CD4-positive, alpha-beta T cell treated with Interleukin-17A for 1 hour (primary cell): ENCODE measurements around the gene KLHL35.

Experiments used
- DNase-seq: peaks from one replicate; pipeline ENCODE4 v3.0.0-alpha.2; 2020

The KLHL35 gene

DNA sequence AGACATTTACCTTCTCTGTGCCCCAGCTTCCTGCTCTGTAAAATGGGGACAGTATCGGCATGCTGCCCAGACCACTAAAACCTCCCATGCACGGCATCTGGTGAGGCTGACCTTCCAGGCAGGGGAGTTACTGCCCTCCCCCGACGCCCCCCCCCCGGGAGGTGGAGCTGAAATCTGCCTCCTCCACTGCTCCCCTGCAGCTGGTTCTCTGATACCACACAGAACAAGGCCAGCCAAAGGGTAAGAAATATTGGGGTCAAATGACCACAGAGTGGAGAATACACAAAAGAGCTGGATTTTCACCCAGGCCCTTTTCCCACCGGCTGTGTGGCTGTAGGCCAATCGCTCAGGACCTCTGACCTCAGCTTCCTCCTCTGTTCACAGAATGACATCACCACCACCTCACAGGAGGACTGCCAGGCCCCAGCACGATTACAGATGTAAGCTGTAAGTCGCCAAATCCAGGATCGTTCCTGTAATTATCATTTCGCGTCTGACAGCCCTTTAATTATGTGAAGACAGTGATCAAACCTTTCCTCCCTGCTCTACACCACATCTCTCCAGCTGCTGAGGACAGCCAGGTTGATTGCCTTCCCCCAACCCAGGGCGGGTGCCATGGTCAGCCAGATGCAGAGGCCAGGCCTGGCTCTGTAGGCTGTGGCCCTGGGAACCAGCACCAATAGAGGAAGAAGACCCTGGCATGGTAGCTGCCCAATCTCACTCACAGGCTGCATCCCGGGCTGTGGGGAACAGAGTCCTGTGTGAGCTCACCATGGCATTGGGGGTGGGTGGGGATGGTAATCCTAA is 35.7 kb upstream of the KLHL35 start:
- no peak for DNase-seq

GRCh38 chr11:75467881-75468280 is 34.9 kb upstream of the KLHL35 start:
- no peak for DNase-seq

- no peak for DNase-seq
Measured at GRCh38 chr11:75467311-75467710, 34.3 kb upstream of the KLHL35 start.

DNA sequence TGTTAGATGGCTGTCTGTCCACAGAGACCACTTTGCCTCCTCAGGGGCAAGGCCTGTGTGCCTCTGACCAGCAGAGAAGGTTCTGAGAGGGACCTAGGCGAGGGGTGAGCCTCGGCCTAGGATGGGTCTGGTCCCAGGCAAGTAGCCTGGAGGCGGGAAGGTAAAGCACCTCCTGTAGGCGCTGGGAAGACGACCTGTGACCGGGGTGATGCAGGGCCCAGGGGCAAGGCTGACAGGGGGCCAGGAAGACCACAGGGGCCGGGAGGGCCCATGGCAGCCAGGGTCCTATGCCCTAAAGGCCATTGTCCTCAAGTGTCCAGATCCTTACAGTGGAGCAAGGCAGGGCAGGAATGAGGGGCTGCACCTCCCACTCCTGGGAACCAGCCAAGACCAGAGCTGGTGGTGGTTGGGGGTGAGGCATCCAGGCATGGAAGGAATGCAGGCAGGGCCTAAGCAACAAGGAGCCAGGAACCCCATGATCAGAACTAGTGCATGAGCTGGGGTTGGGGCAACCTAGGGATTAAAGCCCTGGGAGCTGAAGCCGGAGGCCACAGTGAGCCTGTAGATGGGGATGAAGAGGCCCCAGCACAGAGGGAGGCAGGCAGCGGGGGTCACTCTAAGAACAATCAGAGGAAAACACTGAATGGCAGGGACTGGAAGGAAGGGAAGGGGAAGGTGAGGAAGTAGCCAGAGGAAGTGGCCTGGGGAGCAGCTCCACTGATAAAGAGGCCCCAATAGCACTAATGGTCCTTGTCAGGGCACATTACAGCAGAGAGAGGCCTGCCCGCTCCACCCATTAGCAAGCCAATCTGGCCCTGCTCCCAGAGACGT is 32.9 kb upstream of the KLHL35 start:
- DNase-seq, result no peak

GRCh38 chr11:75463106-75463774 is 30.2 kb upstream of the KLHL35 start:
- DNase-seq, result no peak

GRCh38 chr11:75462117-75462653 is 29.2 kb upstream of the KLHL35 start:
- DNase-seq, result no peak

GRCh38 chr11:75461151-75461550 is 28.1 kb upstream of the KLHL35 start:
- no peak for DNase-seq

DNA sequence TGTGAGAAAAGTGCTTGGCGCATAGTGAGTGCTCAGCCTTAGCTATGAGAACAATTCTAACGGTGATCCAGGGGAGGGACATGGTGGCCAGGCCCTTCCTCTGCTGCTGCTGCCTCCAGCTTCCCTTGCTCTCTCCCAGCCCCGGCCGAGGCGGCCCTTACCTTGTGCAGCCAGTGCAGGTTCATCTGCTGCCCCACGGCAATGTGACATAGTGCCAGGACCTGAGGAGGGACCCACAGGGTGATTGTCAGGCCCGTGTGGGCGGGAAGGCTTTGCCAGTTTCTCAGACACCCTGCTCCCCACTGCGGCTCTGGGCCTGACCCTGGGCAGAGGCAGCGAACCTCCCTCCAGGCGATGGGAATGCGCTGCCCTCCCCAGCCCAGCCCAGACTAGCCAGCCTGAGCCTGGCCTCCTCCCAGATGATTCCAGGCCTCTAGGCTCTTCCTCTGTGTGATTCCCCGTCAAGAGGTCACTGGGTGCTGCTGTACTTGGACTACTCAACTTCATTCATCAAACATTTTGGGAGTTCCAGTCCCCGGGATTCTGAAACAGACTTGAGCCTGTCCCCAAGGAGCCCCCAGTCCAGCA is 23.7 kb upstream of the KLHL35 start:
- DNase-seq, result no peak

DNA sequence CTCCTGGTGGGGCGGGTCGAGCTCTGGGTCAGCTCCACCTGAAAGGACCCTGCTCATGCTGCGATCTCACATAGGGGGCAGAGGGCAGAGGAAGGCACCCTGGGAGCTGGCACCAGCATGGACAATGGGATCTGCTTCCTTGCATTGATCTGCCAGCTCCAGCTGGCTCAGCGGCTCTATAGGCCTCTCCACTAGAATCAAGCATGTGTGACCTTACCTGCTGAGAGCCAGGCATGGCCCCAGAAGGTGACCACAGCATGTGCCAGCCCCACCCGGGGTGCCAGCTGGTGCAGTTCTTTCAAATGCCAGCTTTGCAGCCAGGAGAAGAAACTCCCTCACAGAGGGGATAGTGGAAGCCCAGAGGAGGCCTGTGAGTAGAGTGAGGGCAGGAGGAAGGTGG is 22.0 kb upstream of the KLHL35 start:
- DNase-seq, result no peak

- no peak for DNase-seq
Measured at GRCh38 chr11:75453916-75454655, 21.1 kb upstream of the KLHL35 start.

DNA sequence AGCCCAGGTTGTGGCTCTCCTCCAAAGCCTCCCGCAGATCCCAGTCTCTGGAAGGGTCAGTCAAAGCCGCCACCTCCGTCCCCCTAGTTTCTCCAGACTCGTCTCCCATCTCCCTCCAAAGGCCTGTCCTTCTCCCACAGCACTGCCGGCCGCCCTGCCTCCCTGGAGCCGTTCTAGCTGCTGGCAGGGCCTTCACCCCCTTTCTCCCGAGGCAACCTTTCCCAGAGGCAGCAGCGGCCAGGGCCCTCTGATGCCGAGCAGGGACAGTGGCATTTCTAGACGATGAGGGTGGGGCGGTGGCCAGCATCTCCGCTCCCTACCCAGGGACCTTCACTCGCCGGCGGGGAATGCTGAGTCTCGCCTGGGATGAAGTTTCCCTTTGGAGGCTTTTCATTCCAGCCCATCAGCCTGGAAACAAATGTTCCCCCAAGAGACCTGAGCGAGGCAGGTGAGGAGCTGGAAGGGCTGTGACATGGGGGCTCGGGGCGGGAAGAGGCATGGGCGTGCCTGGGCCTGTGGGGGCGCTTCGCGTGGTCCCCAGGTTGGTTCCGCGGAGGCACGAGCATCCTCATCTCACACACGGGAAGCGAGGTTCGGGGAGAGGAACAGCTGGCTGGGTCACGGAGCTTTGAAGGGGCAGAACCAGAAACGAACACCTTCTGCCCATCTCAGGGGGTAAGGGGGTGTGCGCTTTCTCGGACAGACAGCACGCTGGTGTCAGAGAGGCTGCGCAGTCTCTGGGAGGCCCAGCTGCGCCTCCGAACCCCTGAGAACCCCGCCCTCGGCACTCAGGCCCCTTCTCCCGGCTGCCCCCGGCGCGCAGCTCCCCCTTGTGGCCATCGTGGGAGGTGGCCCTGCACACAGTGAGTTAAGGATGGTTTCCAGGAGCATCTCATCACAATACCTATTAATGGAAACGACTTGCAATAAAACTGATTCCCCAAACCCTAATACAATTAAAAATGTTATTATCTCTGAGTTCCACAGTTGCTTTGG is 18.1 kb upstream of the KLHL35 start:
- DNase-seq, result peak; percentile 22

GRCh38 chr11:75450236-75450635 is 17.2 kb upstream of the KLHL35 start:
- no peak for DNase-seq

DNA sequence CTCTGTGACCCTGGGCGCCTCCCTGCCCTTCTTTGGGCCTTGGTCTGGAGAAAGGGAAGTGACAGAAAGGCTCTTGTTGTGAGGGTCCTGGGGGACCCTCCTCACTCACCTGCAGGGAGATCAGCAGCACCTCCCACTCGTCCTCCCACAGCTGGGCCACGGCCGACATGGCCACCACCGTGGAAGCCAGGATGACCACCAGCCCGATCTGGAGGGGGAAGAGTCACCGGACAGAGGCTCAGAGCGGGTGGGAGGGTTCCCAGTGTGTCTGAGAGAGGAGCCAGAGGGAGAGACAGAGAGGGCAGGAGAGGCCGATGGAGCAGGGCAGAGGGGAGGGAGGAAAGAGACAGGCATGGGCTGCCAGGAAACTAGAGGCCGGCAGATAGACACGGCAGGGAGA is 16.8 kb upstream of the KLHL35 start:
- no peak for DNase-seq

DNA sequence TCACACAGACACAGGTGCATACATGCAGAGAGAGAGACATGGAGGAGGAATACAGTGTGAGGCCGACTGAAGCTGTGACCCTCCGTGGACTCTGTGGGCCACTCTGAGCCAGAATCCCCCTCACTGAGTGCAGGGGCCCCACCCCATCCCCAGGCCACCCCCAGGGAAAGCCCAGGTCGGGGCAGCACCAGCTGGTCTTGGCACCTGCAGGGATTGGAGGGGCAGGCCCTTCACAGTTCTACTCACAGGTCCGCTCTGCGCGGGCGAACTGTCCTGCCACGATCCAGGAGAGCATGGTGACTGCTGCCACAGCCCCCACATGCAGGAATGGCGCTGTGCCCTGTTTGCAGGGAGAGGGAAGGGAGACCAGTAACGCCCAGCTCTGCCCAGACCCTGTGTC is 16.3 kb upstream of the KLHL35 start:
- no peak for DNase-seq

DNA sequence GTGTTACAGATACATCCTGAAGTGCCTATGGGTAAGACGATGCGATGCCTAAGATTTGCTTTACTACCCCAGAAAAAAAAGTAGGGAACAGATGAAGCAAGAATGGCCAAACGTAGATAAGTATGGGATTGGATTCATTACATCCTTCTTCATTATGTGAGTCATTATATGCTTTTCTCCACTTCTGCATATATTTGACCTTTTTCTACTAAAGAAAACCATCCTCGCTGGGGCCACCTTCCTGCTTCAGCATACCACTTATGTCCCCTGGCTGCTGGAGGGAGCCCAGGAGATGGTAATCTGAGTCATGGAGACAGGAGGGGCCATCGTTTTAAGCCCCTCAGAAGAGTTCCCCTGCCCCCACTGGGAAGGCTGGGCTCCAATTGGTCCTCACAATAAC is 14.4 kb upstream of the KLHL35 start:
- DNase-seq, result no peak

GRCh38 chr11:75445315-75445953 is 12.4 kb upstream of the KLHL35 start:
- peak; percentile 77 for DNase-seq

GRCh38 chr11:75443043-75443442 is 10.0 kb upstream of the KLHL35 start:
- DNase-seq, result no peak

GRCh38 chr11:75442161-75442885 is 9.3 kb upstream of the KLHL35 start:
- DNase-seq, result no peak

- no peak for DNase-seq
Measured at GRCh38 chr11:75441804-75442132, 8.8 kb upstream of the KLHL35 start.
